Mucosa of stomach (tissue), 1 donor: Measurements from ENCODE around the gene CLCN7.

Experiments
- H3K27me3 ChIP-seq: one replicate; pipeline ENCODE4 v1.7.0; 2013; ENCODE audit warnings: mild to moderate bottlenecking, low read length; ENCODE audit not compliant: control insufficient read depth, insufficient read depth
- H3K36me3 ChIP-seq: one replicate; pipeline ENCODE4 v1.7.0; 2013; ENCODE audit warnings: low read length; ENCODE audit not compliant: control insufficient read depth, insufficient read depth
- H3K4me1 ChIP-seq: one replicate; pipeline ENCODE4 v1.7.0; 2013; ENCODE audit warnings: mild to moderate bottlenecking, low read length; ENCODE audit not compliant: control insufficient read depth, insufficient read depth
- H3K4me3 ChIP-seq: one replicate; pipeline ENCODE4 v1.7.0; 2013; ENCODE audit warnings: low read length
- H3K9ac ChIP-seq: one replicate; pipeline ENCODE4 v1.7.0; 2013; ENCODE audit warnings: mild to moderate bottlenecking, low read length, moderate library complexity
- H3K9me3 ChIP-seq: one replicate; pipeline ENCODE4 v1.7.0; 2013; ENCODE audit warnings: mild to moderate bottlenecking, low read length, moderate library complexity; ENCODE audit not compliant: control insufficient read depth
- donor health status: Pancreatic carcinoma.

CLCN7 gene

DNA sequence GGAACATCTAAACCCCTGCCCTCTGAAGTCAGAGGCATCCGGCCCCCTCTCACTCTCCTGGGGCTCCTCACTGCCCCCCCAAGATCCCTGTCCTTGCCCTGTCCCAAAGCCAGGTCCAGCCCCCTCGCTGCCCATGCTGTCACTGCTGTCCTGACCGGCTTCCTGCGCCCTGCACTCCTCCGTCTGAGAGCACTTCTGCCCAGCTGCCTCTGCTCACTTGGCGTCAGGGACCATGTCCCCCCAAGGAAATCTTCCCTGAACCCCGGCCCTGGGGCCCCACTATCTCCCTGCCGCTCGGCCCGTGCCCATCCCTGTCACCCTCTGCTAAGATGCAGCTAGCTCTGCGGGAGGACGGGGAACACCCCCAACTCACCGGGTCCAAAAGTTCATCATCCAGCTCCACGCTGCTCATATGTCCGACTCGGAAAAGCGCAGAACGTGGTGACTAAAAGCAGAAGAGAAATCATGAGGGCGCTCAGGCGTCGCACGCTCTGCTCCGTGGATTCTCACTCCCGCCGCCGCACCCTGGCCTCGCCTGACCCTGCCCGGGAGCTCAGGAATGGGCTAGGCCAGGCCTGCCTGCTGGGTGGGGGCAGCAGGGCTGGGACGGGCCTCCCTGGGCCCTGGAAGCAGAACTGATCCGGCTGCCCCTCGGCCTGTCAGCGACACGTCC, 9.8 kb downstream of the CLCN7 start:
- Histone ChIP-seq H3K27me3 (no peaks in the 10 kb centered on the region), H3K4me3 (no peak overlapping the region), H3K9me3 (no peaks in the 10 kb centered on the region), H3K4me1 (no peaks in the 10 kb centered on the region), H3K9ac (no peak overlapping the region), H3K36me3 (no peaks in the 10 kb centered on the region)

DNA sequence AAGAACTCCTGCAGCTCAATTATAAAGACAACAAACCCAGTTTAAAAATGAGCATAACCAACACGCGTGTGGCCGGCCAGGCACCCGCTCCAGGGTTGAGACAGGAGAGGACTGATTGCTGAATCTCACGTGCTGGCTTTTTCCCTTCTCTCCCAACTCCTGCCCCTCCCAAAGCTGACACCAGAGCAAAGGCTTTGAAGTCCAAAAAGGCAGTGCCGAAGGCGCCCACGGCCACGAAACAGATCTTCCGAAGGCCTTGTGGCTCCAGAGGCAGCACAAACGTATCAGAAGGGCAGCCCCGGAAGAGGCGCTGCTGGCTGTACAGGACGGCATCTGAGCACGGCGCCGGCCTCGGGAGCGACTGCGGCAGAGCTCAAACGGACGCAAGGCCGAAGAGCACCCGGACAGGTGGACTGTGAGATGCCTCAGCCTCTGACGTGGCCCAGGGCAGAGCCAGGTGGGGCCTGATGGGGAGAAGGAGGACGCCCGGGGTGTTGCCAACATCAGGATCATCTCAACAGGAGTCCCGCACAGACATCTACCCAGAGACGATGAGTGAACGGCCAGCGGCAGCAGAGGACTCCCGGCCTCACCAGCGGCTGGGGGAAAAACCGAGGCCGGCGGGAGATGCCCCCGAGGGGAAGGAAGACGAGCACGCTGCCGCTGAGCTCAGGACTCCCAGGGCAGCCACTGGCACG, 10.5 kb downstream of the CLCN7 start:
- no peaks in the 10 kb centered on the region for H3K4me1 ChIP-seq
- no peaks in the 10 kb centered on the region for H3K9me3 ChIP-seq
- H3K9ac ChIP-seq: no peak overlapping the region
- H3K27me3 ChIP-seq: no peaks in the 10 kb centered on the region
- H3K4me3 ChIP-seq: no peak overlapping the region
- no peaks in the 10 kb centered on the region for H3K36me3 ChIP-seq

DNA sequence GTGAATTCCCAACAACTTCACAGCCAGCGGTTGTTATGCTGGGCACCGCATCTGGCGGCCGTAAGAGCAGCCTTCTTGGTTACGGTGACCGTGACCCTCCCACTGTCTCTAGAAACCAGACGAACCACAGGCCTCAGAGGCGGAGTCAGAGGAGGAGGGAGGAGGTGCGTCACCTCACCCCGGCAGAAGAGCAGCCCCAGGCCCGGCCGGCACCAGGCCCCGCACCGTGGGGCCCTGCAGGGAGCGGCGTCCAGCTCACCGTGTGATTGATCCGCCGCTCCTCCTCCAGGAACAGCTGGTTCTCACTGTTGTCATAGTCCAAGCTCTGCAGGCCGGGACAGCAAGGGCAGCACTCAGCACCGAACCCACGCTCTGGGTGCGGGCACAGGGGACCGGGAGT, 13.7 kb downstream of the CLCN7 start:
- H3K36me3 ChIP-seq: no peaks in the 10 kb centered on the region
- H3K4me1 ChIP-seq: no peaks in the 10 kb centered on the region
- no peak overlapping the region for H3K4me3 ChIP-seq

DNA sequence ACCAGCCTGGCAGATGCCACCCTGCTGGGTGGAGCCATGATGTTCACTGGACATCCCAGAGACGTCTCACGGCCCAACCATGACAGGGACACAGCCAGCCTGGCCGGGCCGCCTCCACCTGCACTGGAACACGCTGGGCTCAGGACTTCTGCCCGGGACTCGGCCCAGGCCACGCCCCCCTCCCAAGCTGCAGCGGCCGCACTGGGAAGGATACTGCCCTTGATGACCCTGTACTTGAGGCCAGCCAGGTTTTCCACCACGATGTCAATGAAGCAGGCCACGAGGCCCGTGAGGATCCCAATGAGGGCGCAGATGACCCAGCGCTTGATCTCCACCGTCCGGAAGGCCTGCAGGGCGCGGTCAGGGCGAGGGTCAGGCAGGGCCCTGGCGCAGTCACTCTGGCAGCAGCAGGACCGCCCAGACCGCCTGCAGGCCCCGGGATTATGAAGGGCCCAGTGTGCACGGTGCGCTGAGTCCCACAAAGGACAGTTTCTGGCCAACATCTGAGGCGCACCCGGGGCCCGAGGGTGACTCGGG, 14.2 kb downstream of the CLCN7 start:
- Histone ChIP-seq H3K4me1 (no peaks in the 10 kb centered on the region), H3K9ac (no peak overlapping the region), H3K4me3 (no peak overlapping the region), H3K9me3 (no peaks in the 10 kb centered on the region), H3K27me3 (no peaks in the 10 kb centered on the region), H3K36me3 (no peaks in the 10 kb centered on the region)

More for the DNA sequence above, 13.7 kb downstream of the CLCN7 start:
- Histone ChIP-seq H3K27me3 (no peaks in the 10 kb centered on the region), H3K9ac (no peak overlapping the region), H3K9me3 (no peaks in the 10 kb centered on the region)

DNA sequence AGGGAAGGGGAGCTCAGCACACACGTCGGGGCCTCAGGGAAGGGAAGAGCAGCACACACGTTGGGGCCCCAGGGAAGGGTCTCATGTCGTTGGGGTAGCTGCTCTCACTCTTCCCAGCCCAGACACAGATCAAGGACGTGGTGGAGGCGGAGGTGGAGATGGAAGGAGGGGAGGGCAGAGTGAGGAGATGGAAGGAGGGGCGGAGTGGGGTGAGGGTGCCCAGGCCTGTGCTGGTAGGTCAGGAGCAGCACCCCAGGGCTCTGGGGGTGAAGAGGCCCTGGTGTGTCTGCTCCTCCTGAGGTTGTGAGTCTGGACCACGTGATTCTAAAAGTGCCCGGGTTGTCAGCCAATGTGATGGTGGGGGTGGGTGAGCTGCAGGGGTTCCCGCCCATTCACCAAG, 14.9 kb downstream of the CLCN7 start:
- H3K9ac ChIP-seq: no peak overlapping the region
- H3K27me3 ChIP-seq: no peaks in the 10 kb centered on the region
- H3K9me3 ChIP-seq: no peaks in the 10 kb centered on the region
- no peak overlapping the region for H3K4me3 ChIP-seq
- H3K36me3 ChIP-seq: no peaks in the 10 kb centered on the region
- H3K4me1 ChIP-seq: no peaks in the 10 kb centered on the region

DNA sequence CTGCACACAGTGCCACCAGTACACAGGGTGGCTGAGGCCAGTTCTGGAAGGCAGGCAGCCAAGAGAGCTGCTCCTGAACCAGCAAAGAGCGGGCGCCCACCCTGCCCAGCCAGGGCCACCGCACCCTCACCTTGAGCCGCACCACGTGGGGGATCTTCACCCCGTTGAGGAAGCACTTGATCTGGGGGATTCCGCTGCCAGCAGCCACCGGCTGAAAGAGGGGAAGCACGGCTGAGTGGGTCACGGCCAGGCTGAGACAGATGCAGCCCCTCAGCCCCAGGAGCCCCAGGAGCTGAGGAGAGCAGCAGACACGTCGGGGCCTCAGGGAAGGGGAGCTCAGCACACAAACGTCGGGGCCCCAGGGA, 15.9 kb downstream of the CLCN7 start:
- no peaks in the 10 kb centered on the region for H3K9me3 ChIP-seq
- no peaks in the 10 kb centered on the region for H3K4me1 ChIP-seq
- no peak overlapping the region for H3K4me3 ChIP-seq
- H3K27me3 ChIP-seq: no peaks in the 10 kb centered on the region
- H3K36me3 ChIP-seq: no peaks in the 10 kb centered on the region
- no peak overlapping the region for H3K9ac ChIP-seq

DNA sequence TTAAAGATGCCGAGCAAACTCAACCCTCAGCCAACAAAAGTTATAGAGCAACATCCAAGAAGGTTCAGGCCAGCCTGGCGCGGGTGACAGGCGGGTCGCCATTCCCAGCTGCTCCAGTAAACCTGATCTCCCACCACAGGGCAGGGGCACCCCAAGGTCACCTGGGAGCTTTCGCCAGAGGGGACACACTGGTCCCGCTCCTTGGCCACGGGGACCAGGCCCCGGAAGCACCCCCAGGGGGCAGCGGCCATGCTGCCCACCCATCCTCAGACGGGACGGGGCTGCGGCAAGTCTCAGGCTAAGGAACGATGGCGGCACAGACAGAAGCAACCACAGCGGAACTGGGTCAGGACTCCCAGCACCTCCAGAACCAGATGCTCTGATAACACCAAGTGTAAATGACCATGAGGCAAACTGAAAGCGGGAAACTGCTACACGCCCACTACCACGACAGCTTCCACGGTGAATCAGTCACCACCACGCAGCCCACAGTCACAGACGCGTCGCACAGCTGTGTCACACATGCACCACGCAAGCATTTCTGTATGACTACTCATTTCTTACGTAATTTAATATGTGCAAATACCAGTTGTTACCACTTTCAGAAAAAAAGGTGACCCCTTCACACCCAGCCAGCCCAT, 16.4 kb downstream of the CLCN7 start:
- Histone ChIP-seq H3K4me3 (no peak overlapping the region), H3K27me3 (no peaks in the 10 kb centered on the region), H3K36me3 (no peaks in the 10 kb centered on the region), H3K9me3 (no peaks in the 10 kb centered on the region), H3K4me1 (no peaks in the 10 kb centered on the region), H3K9ac (no peak overlapping the region)

DNA sequence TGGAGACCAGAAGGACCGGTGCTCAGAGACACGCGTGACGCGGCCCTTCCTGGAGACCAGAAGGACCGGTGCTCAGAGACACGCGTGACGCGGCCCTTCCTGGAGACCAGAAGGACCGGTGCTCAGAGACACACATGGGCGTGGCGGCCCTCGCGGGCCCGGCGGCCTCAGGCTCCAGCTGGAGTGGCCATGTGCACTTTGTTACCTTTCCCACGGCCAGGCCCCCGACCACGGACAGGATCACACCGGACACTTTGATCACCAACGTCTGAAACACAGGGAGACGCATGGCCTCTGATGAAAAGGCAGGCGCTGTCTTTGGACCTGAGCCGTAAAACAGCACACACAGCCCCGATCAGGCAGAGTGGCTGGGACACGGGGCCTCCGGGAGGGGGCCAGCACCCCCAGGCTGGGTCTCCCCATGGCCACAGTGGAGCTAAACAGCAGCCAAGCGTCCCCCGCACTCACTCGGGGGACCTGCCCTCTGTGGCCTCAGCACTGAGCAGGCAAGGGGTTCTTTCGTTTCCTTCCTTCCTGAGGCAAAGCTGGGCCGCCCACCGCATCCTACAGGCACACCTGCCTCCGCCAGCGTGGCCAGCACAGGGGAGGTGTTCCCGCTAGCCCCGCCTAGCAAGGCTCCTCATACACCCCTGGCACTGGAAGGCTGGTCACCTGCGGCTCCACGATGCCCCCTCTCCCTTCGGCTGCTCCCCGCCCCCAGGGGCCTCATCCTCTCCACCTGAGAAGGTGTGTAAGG, 17.2 kb downstream of the CLCN7 start:
- H3K9me3 ChIP-seq: no peaks in the 10 kb centered on the region
- H3K36me3 ChIP-seq: no peaks in the 10 kb centered on the region
- no peaks in the 10 kb centered on the region for H3K27me3 ChIP-seq
- no peak overlapping the region for H3K4me3 ChIP-seq
- no peaks in the 10 kb centered on the region for H3K4me1 ChIP-seq
- no peak overlapping the region for H3K9ac ChIP-seq

DNA sequence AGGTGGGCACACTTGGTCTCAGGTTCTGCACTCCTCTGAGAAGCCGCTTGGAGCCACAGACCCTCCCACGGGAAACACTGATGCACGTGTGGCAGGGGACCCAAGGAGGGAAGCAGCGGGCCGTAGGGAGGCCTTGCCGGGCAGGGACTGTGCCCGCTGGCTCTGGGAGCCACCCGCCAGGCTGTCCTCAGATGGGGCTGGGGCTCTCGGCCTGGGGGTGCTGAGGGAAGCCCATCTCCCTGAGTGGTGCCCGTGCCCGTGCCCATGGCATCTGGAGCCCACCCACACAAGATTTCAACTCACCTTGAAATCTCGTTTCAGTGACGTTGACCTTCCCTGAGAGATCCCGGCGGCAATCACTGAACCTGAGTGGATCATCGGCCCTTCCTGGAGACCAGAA, 17.9 kb downstream of the CLCN7 start:
- Histone ChIP-seq H3K27me3 (no peaks in the 10 kb centered on the region), H3K36me3 (no peaks in the 10 kb centered on the region), H3K4me1 (no peaks in the 10 kb centered on the region), H3K4me3 (no peak overlapping the region), H3K9ac (no peak overlapping the region), H3K9me3 (no peaks in the 10 kb centered on the region)

DNA sequence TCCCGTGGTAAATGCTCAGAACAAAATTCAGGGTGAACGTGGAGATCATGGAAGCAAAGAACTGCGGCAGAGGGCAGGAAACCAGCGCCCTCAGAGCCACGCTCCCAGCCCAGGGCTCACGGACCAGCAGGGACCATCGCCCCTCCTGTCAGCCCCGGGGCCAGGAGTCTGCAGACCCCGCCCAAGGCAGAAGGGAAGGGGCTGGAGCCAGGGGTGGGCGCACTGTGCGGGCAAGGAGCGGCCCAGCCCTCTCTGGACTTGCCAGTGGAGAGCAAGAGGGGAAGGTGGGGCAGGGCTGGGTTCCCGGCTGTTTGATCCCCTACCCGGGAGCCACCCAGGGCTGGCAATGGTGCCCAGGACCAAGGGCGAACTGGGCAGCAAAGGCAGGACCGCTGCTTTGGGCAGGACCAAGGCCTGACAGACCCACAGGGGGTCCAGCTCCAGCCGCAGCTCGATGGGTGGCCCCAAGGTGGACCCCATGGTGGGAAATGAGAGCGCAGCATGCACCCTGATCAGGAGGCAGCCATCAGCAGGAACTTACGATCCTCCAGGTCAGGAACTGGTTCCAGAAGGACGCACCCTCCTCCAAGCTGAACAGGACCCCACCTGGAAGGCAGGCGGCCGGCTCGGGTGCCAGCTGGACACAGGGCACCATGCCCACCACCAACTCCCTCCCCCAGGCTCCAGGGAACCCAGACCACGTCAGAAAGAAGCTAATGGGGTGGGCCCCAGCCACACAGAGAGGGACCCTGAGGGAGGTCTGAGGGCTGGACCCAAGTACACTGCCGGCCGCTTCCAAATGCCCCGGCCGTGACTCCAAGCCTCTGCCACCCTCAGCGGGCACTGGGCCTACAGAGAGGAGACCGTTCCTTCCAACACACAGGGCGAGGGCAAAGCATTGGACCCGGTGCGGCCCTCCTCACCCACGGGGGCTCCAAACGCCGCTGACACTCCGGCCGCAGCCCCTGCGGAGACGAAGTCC, 19.3 kb downstream of the CLCN7 start:
- no peak overlapping the region for H3K4me3 ChIP-seq
- H3K4me1 ChIP-seq: no peaks in the 10 kb centered on the region
- no peaks in the 10 kb centered on the region for H3K9me3 ChIP-seq
- no peaks in the 10 kb centered on the region for H3K27me3 ChIP-seq
- no peak overlapping the region for H3K9ac ChIP-seq
- no peaks in the 10 kb centered on the region for H3K36me3 ChIP-seq

DNA sequence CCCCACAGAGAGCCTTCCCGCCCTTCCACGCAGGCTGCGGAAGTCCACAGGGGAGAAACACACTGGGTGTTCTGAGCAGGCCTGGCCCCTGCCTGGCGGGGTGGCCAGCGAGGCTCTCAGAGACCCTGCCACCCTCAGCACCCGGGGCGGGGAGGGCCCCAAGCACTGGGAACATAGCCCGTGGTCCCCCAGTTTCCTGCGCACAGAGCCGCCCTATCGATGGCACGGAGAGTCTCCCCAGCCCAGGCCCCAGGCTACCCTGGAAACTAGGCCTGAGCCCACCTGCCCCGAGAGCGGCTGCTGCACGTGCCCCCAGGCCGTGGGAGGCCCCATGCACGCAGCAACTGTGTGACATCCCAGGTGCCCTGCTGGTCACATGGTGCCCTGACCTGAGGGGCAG, 20.3 kb downstream of the CLCN7 start:
- no peak overlapping the region for H3K4me3 ChIP-seq
- no peaks in the 10 kb centered on the region for H3K36me3 ChIP-seq
- no peaks in the 10 kb centered on the region for H3K9me3 ChIP-seq
- H3K27me3 ChIP-seq: no peaks in the 10 kb centered on the region
- no peaks in the 10 kb centered on the region for H3K4me1 ChIP-seq
- no peak overlapping the region for H3K9ac ChIP-seq
